Caco-2 (cell line): Measurements from ENCODE around the gene NEDD4L. TPM values are rescaled to one million over a fixed set of nuclear protein-coding genes. Genes with fewer than 3 reads are reported as not detected.

Experiments
- BruUV-seq: library from RNA; stranded (reverse); fragments of 400-500 nt; replicated peaks from 2 replicates; lab custom pipeline; 2021; lab: Mats Ljungman, UMichigan
- CTCF ChIA-PET: fragments of 300-600 bp; sonication (Branson Sonifier 250); formaldehyde crosslinking; loops from one replicate; lab custom pipeline; 2022; ENCODE audit warnings: antibody characterized with exemption; lab: Charles Lee
- POLR2A ChIA-PET: fragments of 300-600 bp; sonication (Branson Sonifier 250); formaldehyde crosslinking; loops from one replicate; lab custom pipeline; 2022; ENCODE audit warnings: antibody characterized with exemption; lab: Charles Lee
- DNase-seq, 2 experiments: peaks; one replicate each; pipeline versions ENCODE4 v3.0.0 to v3.0.0-alpha.2; 2020 to 2022
- H3K27me3 ChIP-seq: replicated peaks from 2 replicates; pipeline ENCODE4 v1.6.0; 2011; ENCODE audit warnings: low read length; ENCODE audit not compliant: control insufficient read depth, insufficient read depth
- H3K36me3 ChIP-seq: 2 replicates; pipeline ENCODE4 v1.5.1; 2011; ENCODE audit warnings: low read length; ENCODE audit not compliant: control insufficient read depth, insufficient read depth
- H3K4me1 ChIP-seq: fragments of 250-450 bp; sonication (Bioruptor Pico); 2 replicates; pipeline ENCODE4 v1.5.1; 2020; ENCODE audit warnings: mild to moderate bottlenecking
- H3K4me3 ChIP-seq: 2 replicates; pipeline ENCODE4 v1.5.1; 2011; ENCODE audit warnings: low read depth, mild to moderate bottlenecking, control low read depth, low read length
- H3K9me3 ChIP-seq: fragments of 250-450 bp; sonication (Bioruptor Pico); 2 replicates; pipeline ENCODE4 v1.5.1; 2020; ENCODE audit warnings: mild to moderate bottlenecking, moderate library complexity
- H3K27ac Mint-ChIP-seq: one replicate; pipeline ENCODE4 v1.8.0; 2022; ENCODE audit warnings: mixed read lengths; ENCODE audit not compliant: unreplicated experiment
- H3K27me3 Mint-ChIP-seq: one replicate; pipeline ENCODE4 v1.8.0; 2022; ENCODE audit warnings: mixed read lengths; ENCODE audit not compliant: insufficient read depth, unreplicated experiment
- H3K36me3 Mint-ChIP-seq: one replicate; pipeline ENCODE4 v1.8.0; 2022; ENCODE audit warnings: mild to moderate bottlenecking, mixed read lengths; ENCODE audit not compliant: insufficient read depth, unreplicated experiment
- H3K4me1 Mint-ChIP-seq: one replicate; pipeline ENCODE4 v1.8.0; 2022; ENCODE audit warnings: low read depth, mixed read lengths; ENCODE audit not compliant: unreplicated experiment
- H3K4me3 Mint-ChIP-seq: one replicate; pipeline ENCODE4 v1.8.0; 2022; ENCODE audit warnings: mild to moderate bottlenecking, moderate library complexity, mixed read lengths; ENCODE audit not compliant: unreplicated experiment
- H3K9me3 Mint-ChIP-seq: one replicate; pipeline ENCODE4 v1.8.0; 2022; ENCODE audit warnings: mixed read lengths; ENCODE audit not compliant: unreplicated experiment
- CTCF ChIP-seq, 2 experiments: fragments of 200-600 bp in 1 of 2; IDR thresholded peaks; 1 replicate in 1 of 2; 2 replicates in 1 of 2; pipeline versions ENCODE4 v1.5.1 to v1.8.0; 2011 to 2022; ENCODE audit warnings: antibody characterized with exemption in 1 of 2, control low read depth in 1 of 2, inconsistent platforms in 1 of 2, low read depth in 1 of 2, low read length in 1 of 2, mild to moderate bottlenecking in 1 of 2, moderate library complexity in 1 of 2; ENCODE audit not compliant: insufficient read depth in 1 of 2, severe bottlenecking in 1 of 2, unreplicated experiment in 1 of 2
- intact Hi-C: fragments of 100-400 bp; cut with micrococcal nuclease; formaldehyde crosslinking; loops from one replicate; pipeline ENCODE4 v1.10.0; 2022; ENCODE audit not compliant: unreplicated experiment
- total RNA-seq: library from RNA; stranded (reverse); gene quantifications from 2 replicates; pipeline ENCODE4 v1.2.3, GENCODE V29; 2022

Gene NEDD4L
- total RNA-seq, 1 experiment from 2014 or later: 85.4 TPM

GRCh38 chr18:58227361-58227930, 183.4 kb downstream of the NEDD4L start:
- no peaks in the 10 kb centered on the region for H3K27me3 ChIP-seq
- DNase-seq: no peak
- no peaks in the 10 kb centered on the region for H3K27me3 Mint-ChIP-seq
- no peak overlapping the region for H3K4me3 ChIP-seq
- intact Hi-C loops: no loop called here
- peaks cover 15% of the 10 kb centered on the region for H3K36me3 Mint-ChIP-seq
- no peaks in the 10 kb centered on the region for H3K9me3 ChIP-seq
- H3K4me1 ChIP-seq: peaks cover 33% of the 10 kb centered on the region
- no peak overlapping the region for H3K4me3 Mint-ChIP-seq
- ChIA-PET POLR2A (no interaction called here), CTCF (no interaction called here)
- H3K4me1 Mint-ChIP-seq: peaks cover 9% of the 10 kb centered on the region
- no peaks in the 10 kb centered on the region for H3K9me3 Mint-ChIP-seq
- no peak overlapping the region for H3K27ac Mint-ChIP-seq
- no TSS peak for BruUV-seq
- TF ChIP-seq CTCF (IDR thresholded peaks at IDR 0.05; ENCODE audit: insufficient read depth in 1 of 2, low read depth in 1 of 2, low read length in 1 of 2, severe bottlenecking in 1 of 2, unreplicated experiment in 1 of 2): no peak
- no peaks in the 10 kb centered on the region for H3K36me3 ChIP-seq

- H3K36me3 Mint-ChIP-seq: peaks cover 15% of the 10 kb centered on the region
- intact Hi-C loops: no loop called here
- CTCF ChIA-PET: no interaction called here
Measured at GRCh38 chr18:58228176-58228575, 184.2 kb downstream of the NEDD4L start.

GRCh38 chr18:58228762-58229161, 184.7 kb downstream of the NEDD4L start:
- H3K4me1 Mint-ChIP-seq: peaks cover 9% of the 10 kb centered on the region
- intact Hi-C loops: no loop called here
- H3K27me3 Mint-ChIP-seq: no peaks in the 10 kb centered on the region
- peaks cover 15% of the 10 kb centered on the region for H3K36me3 Mint-ChIP-seq
- Histone ChIP-seq H3K36me3 (no peaks in the 10 kb centered on the region), H3K4me1 (peaks cover 44% of the 10 kb centered on the region), H3K9me3 (no peaks in the 10 kb centered on the region), H3K27me3 (no peaks in the 10 kb centered on the region), H3K4me3 (no peak overlapping the region)
- no peaks in the 10 kb centered on the region for H3K9me3 Mint-ChIP-seq
- CTCF ChIA-PET: no interaction called here
- no TSS peak for BruUV-seq
- no peak for DNase-seq
- H3K4me3 Mint-ChIP-seq: no peak overlapping the region
- POLR2A ChIA-PET: no interaction called here
- H3K27ac Mint-ChIP-seq: peak overlapping the region; percentile 22
- no peak for TF ChIP-seq CTCF (IDR thresholded peaks at IDR 0.05; ENCODE audit: insufficient read depth in 1 of 2, low read depth in 1 of 2, low read length in 1 of 2, severe bottlenecking in 1 of 2, unreplicated experiment in 1 of 2)

More at GRCh38 chr18:58228176-58228575, 184.2 kb downstream of the NEDD4L start:
- no peak overlapping the region for H3K4me3 ChIP-seq
- no peaks in the 10 kb centered on the region for H3K27me3 Mint-ChIP-seq
- no peak overlapping the region for H3K4me3 Mint-ChIP-seq
- no TSS peak for BruUV-seq
- H3K4me1 Mint-ChIP-seq: peaks cover 9% of the 10 kb centered on the region
- H3K9me3 ChIP-seq: no peaks in the 10 kb centered on the region
- no peaks in the 10 kb centered on the region for H3K27me3 ChIP-seq
- POLR2A ChIA-PET: no interaction called here
- peaks cover 40% of the 10 kb centered on the region for H3K4me1 ChIP-seq
- no peaks in the 10 kb centered on the region for H3K9me3 Mint-ChIP-seq
- no peaks in the 10 kb centered on the region for H3K36me3 ChIP-seq
- no peak for DNase-seq
- TF ChIP-seq CTCF (IDR thresholded peaks at IDR 0.05; ENCODE audit: insufficient read depth in 1 of 2, low read depth in 1 of 2, low read length in 1 of 2, severe bottlenecking in 1 of 2, unreplicated experiment in 1 of 2): no peak
- H3K27ac Mint-ChIP-seq: peak overlapping the region; percentile 22
